Common myeloid progenitor, CD34-positive (primary cell): ENCODE results near the gene SDF2L1.

Experiments used
- CTCF ChIA-PET: fragments of 350-600 bp; sonication (Branson Sonifier 250); formaldehyde crosslinking; loops from one replicate; lab custom pipeline; 2021; ENCODE audit warnings: antibody characterized with exemption; lab: Charles Lee
- POLR2A ChIA-PET: fragments of 350-600 bp; sonication (Branson Sonifier 250); formaldehyde crosslinking; loops from one replicate; lab custom pipeline; 2021; ENCODE audit warnings: antibody characterized with exemption; lab: Charles Lee
- DNase-seq, 3 donors: peaks; one replicate each; pipeline versions ENCODE4 v3.0.0 to v3.0.0-alpha.2; 2013
- H3K27ac ChIP-seq, 2 experiments: 1 replicate in 1 of 2; 2 replicates in 1 of 2; pipeline ENCODE4 v1.7.0; 2013; ENCODE audit warnings: inconsistent platforms in 2 of 2, low read length in 2 of 2, mild to moderate bottlenecking in 2 of 2, low read depth in 1 of 2, moderate library complexity in 1 of 2; ENCODE audit not compliant: severe bottlenecking in 2 of 2, insufficient read depth in 1 of 2, poor library complexity in 1 of 2
- H3K27me3 ChIP-seq, 5 experiments: replicated peaks in 2 of 5; 1 replicate in 3 of 5; 2 replicates in 2 of 5; pipeline versions ENCODE4 v1.6.1 to v1.7.0; 2013; ENCODE audit warnings: low read length in 4 of 5, mild to moderate bottlenecking in 2 of 5, moderate library complexity in 2 of 5, inconsistent platforms in 1 of 5; ENCODE audit not compliant: insufficient read depth in 5 of 5, control insufficient read depth in 4 of 5
- H3K36me3 ChIP-seq, 4 experiments: 1 replicate in 2 of 4; 2 replicates in 2 of 4; pipeline versions ENCODE4 v1.6.1 to v1.7.0; 2013; ENCODE audit warnings: low read length in 3 of 4, control low read depth in 1 of 4, mild to moderate bottlenecking in 1 of 4; ENCODE audit not compliant: control insufficient read depth in 4 of 4, insufficient read depth in 4 of 4
- H3K4me1 ChIP-seq, 4 experiments: 1 replicate in 3 of 4; 2 replicates in 1 of 4; pipeline versions ENCODE4 v1.6.1 to v1.7.1; 2013; ENCODE audit warnings: low read length in 3 of 4, mild to moderate bottlenecking in 3 of 4, control low read depth in 1 of 4, inconsistent platforms in 1 of 4, moderate library complexity in 1 of 4; ENCODE audit not compliant: control insufficient read depth in 4 of 4, insufficient read depth in 4 of 4; ENCODE audit errors: control extremely low read depth in 1 of 4
- H3K4me3 ChIP-seq, 7 experiments: 1 replicate in 4 of 7; 2 replicates in 3 of 7; pipeline versions ENCODE4 v1.5.1 to v1.7.0; 2013; ENCODE audit warnings: mild to moderate bottlenecking in 7 of 7, low read length in 6 of 7, moderate library complexity in 6 of 7, inconsistent platforms in 2 of 7, low read depth in 2 of 7, control low read depth in 1 of 7; ENCODE audit not compliant: insufficient read depth in 4 of 7, control insufficient read depth in 1 of 7; ENCODE audit errors: extremely low read depth in 1 of 7
- H3K9me3 ChIP-seq, 5 experiments: 1 replicate in 4 of 5; 2 replicates in 1 of 5; pipeline versions ENCODE4 v1.6.1 to v1.7.1; 2013; ENCODE audit warnings: low read length in 4 of 5, mild to moderate bottlenecking in 2 of 5, inconsistent platforms in 1 of 5, low read depth in 1 of 5, moderate library complexity in 1 of 5; ENCODE audit not compliant: control insufficient read depth in 4 of 5, insufficient read depth in 2 of 5; ENCODE audit errors: control extremely low read depth in 1 of 5
- WGBS: methylation state at CpG from one replicate; pipeline ENCODE4 v1.1.5; 2013; ENCODE audit not compliant: insufficient coverage; 5-methylcytosine and 5-hydroxymethylcytosine counted together

Gene SDF2L1

DNA sequence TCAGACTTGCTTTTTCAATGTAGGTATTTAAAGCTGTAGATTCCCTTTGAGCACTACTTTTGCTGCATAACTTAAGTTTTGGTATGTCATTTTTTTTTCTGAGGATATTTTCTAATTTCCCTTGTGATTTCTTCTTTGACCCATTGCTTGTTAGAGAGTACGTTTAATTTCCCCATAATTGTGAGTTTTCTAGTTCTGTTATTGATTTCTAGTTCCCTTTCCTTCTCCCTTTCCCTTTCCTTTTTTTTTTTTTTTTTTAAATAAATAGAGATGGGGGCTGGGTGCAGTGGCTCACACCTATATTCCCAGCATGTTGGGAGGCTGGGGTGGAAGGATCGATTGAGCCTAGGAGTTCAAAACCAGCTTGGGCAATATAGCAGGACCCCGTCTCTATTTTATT, 43.8 kb upstream of the SDF2L1 start:
- no peaks in the 10 kb centered on the region for H3K9me3 ChIP-seq
- no peaks in the 10 kb centered on the region for H3K27me3 ChIP-seq
- H3K27ac ChIP-seq, result no peak overlapping the region
- DNase-seq, result no peak
- ChIA-PET CTCF (interaction anchor here (0.9 to 1.2 kb wide), 3 partner anchors 19 to 32 kb away, joined by 3 read pairs; partner anchors contain the start of gene YDJC), POLR2A (interaction anchor here (0.6 to 1.2 kb wide), 2 partner anchors 30 to 31 kb away, joined by 3 read pairs; no protein-coding TSS in a partner anchor)
- no peak overlapping the region for H3K4me3 ChIP-seq
- WGBS, result no CpG with 5 or more reads among the region's 3 CpGs
- peaks cover 9 to 56% (median 29%) of the 10 kb centered on the region in 4 experiments for H3K36me3 ChIP-seq
- peaks cover 0 to 12% (median 8%) of the 10 kb centered on the region in 4 experiments for H3K4me1 ChIP-seq

DNA sequence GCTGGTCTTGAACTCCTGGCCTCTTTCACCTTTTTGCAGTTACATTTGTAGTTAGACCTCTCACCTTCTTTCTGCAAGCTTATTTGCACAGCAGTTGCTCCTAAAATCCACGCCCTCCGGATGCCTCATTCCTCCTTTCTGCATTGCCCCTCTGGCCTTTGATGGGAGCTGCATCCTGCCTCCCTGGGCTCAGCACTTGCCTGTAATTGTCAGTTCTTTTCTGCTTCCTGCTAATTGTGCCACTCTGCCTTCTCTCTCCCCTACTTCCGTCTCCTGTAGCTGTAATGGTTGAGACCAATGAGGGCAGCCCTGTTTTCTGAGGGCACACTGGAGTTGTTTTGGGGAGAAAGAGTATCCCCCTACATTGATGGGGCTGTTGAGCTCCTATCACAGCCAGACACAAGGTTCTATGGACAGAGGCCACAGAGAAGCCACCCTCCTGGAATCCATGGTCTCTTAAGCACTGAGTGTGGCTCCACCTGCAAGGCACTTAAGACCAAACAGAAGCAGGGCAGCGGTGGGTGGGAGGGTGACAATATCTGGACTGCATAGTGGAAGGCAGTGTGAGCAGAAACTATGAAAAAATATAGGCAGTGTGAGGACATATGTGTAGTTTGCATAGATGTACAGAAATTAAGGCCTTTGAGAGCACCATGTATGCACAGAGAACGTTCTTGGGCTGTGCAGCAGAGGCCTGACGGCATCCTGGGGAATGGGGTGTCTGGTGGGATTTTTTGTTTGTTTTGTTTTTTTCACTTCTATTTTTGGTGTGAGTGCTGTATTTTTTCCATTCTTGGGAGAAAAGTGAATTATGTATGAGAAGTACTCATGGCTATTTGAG, 42.8 kb upstream of the SDF2L1 start:
- Histone ChIP-seq H3K36me3 (peaks cover 2 to 47% (median 19%) of the 10 kb centered on the region in 4 experiments), H3K4me3 (no peak overlapping the region), H3K9me3 (no peaks in the 10 kb centered on the region), H3K27ac (peak overlapping the region in 1 of 2 experiments; percentile 14), H3K4me1 (peaks cover 0 to 15% (median 8%) of the 10 kb centered on the region in 4 experiments), H3K27me3 (no peaks in the 10 kb centered on the region)
- WGBS, result 96% methylated on average over 3 of the region's 6 CpGs
- POLR2A ChIA-PET, result no interaction called here
- DNase-seq, result no peak
- CTCF ChIA-PET, result interaction anchor here (0.9 to 1.2 kb wide), 2 partner anchors 30 to 32 kb away, joined by 3 read pairs; partner anchors contain the start of gene YDJC

DNA sequence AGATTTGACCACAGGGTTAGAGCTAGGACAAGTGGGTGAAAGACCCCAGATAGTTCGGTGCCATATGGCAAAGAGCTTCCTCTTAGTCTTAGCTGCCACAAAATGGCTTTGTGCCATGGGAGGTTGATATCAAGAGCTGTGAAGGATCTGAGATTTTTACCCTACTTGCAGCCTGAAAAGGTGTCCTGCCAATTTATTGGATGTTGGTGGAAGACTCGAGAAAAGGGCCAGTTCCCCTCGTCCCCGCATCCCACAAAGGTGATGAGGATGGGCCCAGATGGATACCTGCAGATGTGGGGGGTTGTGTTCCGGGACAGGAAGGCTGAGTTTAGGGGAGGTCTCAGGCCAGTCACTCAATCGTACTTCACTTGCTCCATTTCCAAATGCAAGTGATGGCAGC, 39.5 kb upstream of the SDF2L1 start:
- whole genome bisulfite sequencing, result 90% methylated on average over 5 of the region's 6 CpGs
- no peaks in the 10 kb centered on the region for H3K27me3 ChIP-seq
- H3K9me3 ChIP-seq, result no peaks in the 10 kb centered on the region
- H3K36me3 ChIP-seq, result peaks cover 0 to 28% (median 6%) of the 10 kb centered on the region in 4 experiments
- H3K27ac ChIP-seq, result no peak overlapping the region
- CTCF ChIA-PET, result interaction anchor here (0.8 to 1.4 kb wide), 7 partner anchors 9 to 44 kb away, joined by 3 to 4 read pairs (median 3); no protein-coding TSS in a partner anchor
- POLR2A ChIA-PET, result interaction anchor here (1.5 kb wide), 1 partner anchor 39 kb away, joined by 4 read pairs; the partner anchor contains the start of gene SDF2L1
- peaks cover 0 to 9% (median 7%) of the 10 kb centered on the region in 4 experiments for H3K4me1 ChIP-seq
- no peak for DNase-seq
- H3K4me3 ChIP-seq, result no peak overlapping the region

DNA sequence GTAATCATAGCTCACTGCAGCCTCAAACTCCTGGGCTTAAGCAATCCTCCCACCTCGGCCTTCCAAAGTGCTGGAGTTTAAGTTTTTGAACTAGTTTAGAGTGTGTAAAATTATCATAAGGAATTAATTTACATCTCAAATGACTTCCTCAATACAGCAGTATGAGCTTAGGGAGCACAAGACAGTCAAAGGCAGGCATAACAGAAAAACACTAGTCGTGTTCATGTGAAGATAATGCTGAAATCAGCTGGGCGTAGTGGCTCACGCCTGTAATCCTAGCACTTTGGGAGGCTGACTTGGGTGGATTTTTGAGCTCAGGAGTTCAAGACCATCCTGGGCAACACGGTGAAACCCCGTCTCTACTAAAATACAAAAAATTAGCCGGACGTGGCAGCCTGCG, 38.1 kb upstream of the SDF2L1 start:
- Histone ChIP-seq H3K27me3 (no peaks in the 10 kb centered on the region), H3K27ac (no peak overlapping the region), H3K36me3 (peaks cover 1 to 28% (median 6%) of the 10 kb centered on the region in 4 experiments), H3K4me1 (peaks cover 0 to 9% (median 7%) of the 10 kb centered on the region in 4 experiments), H3K4me3 (no peak overlapping the region), H3K9me3 (no peaks in the 10 kb centered on the region)
- CTCF ChIA-PET, result interaction anchor here (1.4 kb wide), 1 partner anchor 25 kb away, joined by 3 read pairs; the partner anchor contains the start of gene YDJC
- no peak for DNase-seq
- 97% methylated on average over 5 of the region's 9 CpGs for WGBS
- POLR2A ChIA-PET, result interaction anchor here (0.6 kb wide), 1 partner anchor 22 kb away, joined by 4 read pairs; no protein-coding TSS in a partner anchor

DNA sequence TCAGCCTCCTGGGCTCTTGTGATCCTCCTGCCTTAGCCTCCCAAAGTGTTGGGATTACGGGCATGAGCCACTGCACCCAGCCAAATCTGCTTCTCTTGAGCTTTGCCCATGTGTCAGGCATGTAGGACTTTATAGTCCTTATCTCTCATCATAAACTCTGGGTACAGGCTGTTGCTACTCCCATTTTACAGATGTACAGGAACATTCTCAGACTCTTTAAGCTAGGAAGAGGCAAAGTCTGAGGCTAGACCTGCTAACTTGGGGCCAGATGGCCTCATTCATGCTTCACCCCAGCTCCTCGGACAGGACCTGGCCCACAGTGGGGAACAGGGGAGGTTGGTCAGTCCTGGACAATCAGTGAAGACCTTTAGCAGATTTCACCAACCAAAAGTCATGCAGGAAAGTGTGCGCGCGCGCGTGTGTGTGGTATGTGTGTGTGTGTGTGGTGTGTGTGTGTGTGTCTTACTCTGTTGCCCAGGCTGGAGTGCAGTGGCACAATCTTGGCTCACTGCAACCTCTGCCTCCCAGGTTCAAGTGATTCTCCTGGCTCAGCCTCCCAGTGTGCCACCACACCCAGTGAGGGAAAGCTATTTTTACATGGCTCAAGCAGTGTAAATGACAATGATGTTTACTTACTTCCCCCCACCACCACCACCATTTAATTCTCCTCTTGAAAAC, 36.1 kb upstream of the SDF2L1 start:
- DNase-seq, result no peak
- Histone ChIP-seq H3K36me3 (peaks cover 7 to 33% (median 10%) of the 10 kb centered on the region in 4 experiments), H3K4me1 (peaks cover 0 to 8% (median 6%) of the 10 kb centered on the region in 4 experiments), H3K9me3 (no peaks in the 10 kb centered on the region), H3K27ac (no peak overlapping the region), H3K27me3 (no peaks in the 10 kb centered on the region), H3K4me3 (no peak overlapping the region)
- CTCF ChIA-PET, result interaction anchor here (0.9 to 2.3 kb wide), 3 partner anchors 10 to 24 kb away, joined by 3 to 9 read pairs (median 7); no protein-coding TSS in a partner anchor
- POLR2A ChIA-PET, result interaction anchor here (1.0 kb wide), 1 partner anchor 16 kb away, joined by 3 read pairs; no protein-coding TSS in a partner anchor
- WGBS, result 100% methylated on average over 7 of the region's 7 CpGs

DNA sequence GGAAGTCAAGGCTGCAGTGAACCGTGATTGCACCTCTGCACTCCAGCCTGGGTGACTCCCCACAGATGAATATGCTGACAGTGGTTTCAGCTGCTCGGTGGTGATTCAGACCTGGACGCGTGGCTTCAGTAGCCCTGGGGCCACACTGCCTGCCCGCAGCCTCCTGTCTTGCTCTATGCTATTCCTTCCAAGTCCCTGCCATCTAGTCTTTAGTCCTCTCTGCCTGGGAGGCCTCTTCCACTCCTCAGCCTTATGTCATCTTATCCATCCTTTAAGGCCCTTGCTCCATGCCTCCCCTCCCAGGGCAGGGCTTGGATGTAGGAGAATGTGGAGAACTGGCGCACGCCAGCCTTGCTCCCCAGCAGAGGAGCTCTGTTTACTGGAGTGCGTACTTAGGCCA, 35.3 kb upstream of the SDF2L1 start:
- Histone ChIP-seq H3K27ac (no peak overlapping the region), H3K27me3 (no peaks in the 10 kb centered on the region), H3K9me3 (no peaks in the 10 kb centered on the region), H3K4me3 (no peak overlapping the region), H3K4me1 (peaks cover 0 to 8% (median 6%) of the 10 kb centered on the region in 4 experiments), H3K36me3 (peaks cover 9 to 40% (median 18%) of the 10 kb centered on the region in 4 experiments)
- CTCF ChIA-PET, result interaction anchor here (1.7 to 2.3 kb wide), 3 partner anchors 10 to 16 kb away, joined by 4 to 9 read pairs (median 7); no protein-coding TSS in a partner anchor
- WGBS, result 97% methylated on average over 6 of the region's 8 CpGs
- DNase-seq, result no peak
- POLR2A ChIA-PET, result no interaction called here
